HL-60 (cell line): Measurements from ENCODE around the gene LGALS14.

Source experiments
- GABPA ChIP-seq: IDR thresholded peaks from 2 replicates; pipeline ENCODE4 v1.6.1; 2012; ENCODE audit warnings: low read depth
- TF ChIP-seq, protein P1 (sequence below): IDR thresholded peaks from 2 replicates; pipeline ENCODE4 v1.6.1; 2012; ENCODE audit warnings: low read depth; ENCODE audit not compliant: insufficient replicate concordance
- TF ChIP-seq, protein P2 (sequence below): IDR thresholded peaks from one replicate; pipeline ENCODE4 v1.5.1; 2011; ENCODE audit warnings: low read length, control low read depth, inconsistent platforms; ENCODE audit not compliant: insufficient read depth

DNA sequence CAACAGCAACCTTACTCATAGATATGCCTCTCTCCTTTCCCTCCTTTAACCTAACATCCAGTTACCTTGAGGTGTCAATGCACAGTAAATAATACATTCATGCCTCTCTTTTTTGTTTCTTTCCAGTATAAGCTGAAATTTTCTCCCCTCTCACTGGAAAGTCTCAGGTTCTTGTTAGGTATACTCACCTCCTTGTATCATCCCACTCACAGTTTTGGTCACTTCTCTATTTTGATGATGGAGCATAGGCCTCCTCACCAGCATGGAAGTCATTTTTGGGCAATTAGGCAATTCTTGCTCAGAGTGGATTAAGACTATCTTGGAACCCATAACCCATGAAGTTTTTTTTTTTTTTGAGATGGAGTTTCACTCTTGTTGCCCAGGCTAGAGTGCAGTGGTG, 5.7 kb upstream of the LGALS14 start:
- no peak for TF ChIP-seq GABPA
- TF ChIP-seq, protein P1, sequence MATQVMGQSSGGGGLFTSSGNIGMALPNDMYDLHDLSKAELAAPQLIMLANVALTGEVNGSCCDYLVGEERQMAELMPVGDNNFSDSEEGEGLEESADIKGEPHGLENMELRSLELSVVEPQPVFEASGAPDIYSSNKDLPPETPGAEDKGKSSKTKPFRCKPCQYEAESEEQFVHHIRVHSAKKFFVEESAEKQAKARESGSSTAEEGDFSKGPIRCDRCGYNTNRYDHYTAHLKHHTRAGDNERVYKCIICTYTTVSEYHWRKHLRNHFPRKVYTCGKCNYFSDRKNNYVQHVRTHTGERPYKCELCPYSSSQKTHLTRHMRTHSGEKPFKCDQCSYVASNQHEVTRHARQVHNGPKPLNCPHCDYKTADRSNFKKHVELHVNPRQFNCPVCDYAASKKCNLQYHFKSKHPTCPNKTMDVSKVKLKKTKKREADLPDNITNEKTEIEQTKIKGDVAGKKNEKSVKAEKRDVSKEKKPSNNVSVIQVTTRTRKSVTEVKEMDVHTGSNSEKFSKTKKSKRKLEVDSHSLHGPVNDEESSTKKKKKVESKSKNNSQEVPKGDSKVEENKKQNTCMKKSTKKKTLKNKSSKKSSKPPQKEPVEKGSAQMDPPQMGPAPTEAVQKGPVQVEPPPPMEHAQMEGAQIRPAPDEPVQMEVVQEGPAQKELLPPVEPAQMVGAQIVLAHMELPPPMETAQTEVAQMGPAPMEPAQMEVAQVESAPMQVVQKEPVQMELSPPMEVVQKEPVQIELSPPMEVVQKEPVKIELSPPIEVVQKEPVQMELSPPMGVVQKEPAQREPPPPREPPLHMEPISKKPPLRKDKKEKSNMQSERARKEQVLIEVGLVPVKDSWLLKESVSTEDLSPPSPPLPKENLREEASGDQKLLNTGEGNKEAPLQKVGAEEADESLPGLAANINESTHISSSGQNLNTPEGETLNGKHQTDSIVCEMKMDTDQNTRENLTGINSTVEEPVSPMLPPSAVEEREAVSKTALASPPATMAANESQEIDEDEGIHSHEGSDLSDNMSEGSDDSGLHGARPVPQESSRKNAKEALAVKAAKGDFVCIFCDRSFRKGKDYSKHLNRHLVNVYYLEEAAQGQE: no peak
- TF ChIP-seq, protein P2, sequence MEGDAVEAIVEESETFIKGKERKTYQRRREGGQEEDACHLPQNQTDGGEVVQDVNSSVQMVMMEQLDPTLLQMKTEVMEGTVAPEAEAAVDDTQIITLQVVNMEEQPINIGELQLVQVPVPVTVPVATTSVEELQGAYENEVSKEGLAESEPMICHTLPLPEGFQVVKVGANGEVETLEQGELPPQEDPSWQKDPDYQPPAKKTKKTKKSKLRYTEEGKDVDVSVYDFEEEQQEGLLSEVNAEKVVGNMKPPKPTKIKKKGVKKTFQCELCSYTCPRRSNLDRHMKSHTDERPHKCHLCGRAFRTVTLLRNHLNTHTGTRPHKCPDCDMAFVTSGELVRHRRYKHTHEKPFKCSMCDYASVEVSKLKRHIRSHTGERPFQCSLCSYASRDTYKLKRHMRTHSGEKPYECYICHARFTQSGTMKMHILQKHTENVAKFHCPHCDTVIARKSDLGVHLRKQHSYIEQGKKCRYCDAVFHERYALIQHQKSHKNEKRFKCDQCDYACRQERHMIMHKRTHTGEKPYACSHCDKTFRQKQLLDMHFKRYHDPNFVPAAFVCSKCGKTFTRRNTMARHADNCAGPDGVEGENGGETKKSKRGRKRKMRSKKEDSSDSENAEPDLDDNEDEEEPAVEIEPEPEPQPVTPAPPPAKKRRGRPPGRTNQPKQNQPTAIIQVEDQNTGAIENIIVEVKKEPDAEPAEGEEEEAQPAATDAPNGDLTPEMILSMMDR: no peak
